ENCODE measurements around the gene RHEX.
"Not testable (repeated sequence)": the region's sequence is repeated elsewhere in the genome, so short reads cannot be mapped to it uniquely, and the experiment has no call there.

RHEX gene, protein sequence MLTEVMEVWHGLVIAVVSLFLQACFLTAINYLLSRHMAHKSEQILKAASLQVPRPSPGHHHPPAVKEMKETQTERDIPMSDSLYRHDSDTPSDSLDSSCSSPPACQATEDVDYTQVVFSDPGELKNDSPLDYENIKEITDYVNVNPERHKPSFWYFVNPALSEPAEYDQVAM

DNA sequence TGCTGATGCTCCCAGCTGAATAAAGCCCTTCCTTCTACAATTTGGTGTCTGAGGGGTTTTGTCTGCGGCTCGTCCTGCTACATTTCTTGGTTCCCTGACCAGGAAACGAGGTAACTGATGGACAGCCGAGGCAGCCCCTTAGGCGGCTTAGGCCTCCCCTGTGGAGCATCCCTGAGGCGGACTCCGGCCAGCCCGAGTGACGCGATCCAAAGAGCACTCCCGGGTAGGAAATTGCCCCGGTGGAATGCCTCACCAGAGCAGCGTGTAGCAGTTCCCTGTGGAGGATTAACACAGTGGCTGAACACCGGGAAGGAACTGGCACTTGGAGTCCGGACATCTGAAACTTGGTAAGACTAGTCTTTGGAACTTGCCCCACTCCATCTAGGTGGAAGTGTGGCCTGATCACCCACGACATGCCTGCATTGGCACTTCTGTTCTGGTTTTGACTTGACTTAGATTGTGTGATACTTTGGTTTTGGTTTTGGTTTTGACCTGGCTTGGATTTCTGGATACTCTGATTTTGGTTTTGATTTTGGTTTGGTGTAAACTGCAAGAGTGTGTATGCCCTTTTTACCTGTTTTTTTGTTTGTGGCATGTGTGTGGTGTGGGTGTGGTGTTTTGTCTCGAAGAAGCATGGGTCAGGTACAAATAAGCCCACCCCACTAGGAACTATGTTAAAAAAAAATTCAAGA is at the start of gene RHEX:
Gene RHEX, plus strand, starts transcription at position 255 of the 692 bp plus-strand sequence. CDS start 44,656 bp downstream, outside the sequence.
- not testable (repeated sequence) for DNase-seq

DNA sequence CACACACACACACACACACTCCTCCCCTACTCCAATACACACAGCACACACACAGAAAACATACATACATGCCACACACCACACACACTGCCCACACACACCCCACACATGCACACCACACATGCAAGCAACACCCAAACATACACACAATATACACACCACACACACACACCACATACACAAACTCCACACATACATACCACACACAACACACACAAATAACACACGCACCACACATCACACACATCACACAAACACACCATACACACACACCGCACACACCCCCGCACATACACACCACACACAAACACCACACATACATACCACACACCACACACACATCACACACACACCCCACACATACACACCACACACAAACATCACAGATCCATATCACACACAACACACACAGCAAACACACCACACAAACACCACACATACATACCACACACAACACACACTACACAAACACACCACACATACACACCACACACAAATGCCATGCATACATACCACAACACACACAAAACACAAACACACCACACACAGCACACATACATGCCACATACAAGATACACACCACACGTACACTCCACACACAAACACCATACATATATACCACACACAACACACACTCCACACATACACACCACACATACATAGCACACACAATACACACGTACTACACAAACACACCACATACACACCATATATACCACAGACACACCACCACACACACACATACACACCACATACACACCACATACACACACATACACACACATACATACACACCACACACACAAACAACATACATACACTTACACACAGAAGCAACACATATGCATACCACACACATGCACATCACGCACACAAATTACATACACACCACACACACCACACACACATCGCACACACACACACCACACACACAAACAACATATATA is 48.8 kb upstream of the RHEX start:
- no peak for DNase-seq

DNA sequence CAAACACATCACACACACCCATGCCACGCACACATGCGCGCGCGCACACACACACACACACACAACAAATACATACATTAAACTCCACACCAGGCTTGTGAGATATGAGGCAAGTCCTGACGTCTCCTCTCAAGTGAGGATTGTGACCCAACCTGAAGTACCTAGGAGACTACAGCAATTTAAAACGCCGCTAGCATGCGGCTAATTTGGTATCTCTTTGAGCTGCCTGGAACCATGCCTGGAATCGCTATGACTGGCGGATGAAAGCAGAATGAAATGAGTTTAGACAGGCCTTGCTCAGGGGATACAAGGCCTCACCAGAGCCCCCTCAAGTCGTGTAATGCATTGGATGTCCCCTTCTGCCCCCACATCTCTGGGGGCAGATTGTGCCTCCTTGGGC is 48.1 kb upstream of the RHEX start:
- no peak for DNase-seq

DNA sequence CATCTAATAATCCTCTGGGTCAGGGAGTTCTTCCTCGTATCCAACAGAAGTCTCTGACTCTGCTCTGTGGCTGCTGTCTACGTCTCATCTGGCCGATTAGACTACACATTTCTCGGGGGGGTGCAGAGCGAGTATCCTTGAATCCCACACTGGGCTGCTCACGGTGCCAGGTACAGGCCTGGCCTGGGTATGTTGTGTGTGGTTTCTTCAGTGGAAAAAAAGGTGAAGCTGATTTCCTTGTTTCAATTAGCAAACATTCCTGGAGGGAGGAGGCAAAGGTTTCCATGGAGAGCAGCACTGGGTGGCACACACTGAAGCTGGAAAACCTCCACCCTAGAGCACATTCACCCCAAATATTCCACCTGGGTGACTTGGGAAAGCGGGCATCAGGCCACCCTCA is 47.7 kb upstream of the RHEX start:
- no peak for DNase-seq

DNA sequence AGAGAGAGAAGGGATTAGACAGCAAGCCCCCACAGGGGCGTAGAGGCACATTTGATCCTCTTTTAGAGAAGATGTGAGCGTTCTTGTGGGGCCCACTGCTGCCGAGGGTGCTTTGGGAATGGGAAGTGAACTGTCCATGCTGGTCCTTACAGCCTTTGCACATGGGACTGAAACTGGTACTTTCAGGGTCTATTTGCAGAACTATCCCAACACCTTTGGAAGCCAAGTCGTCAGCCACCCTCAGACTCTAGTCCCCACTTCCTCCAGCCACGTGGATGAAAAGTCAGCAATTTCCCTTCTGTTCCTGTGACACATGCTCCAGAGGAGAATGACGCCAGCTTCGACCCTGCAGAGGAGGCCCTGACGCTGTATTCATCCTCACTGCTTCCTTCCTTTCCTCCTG is 47.2 kb upstream of the RHEX start:
- no peak for DNase-seq

DNA sequence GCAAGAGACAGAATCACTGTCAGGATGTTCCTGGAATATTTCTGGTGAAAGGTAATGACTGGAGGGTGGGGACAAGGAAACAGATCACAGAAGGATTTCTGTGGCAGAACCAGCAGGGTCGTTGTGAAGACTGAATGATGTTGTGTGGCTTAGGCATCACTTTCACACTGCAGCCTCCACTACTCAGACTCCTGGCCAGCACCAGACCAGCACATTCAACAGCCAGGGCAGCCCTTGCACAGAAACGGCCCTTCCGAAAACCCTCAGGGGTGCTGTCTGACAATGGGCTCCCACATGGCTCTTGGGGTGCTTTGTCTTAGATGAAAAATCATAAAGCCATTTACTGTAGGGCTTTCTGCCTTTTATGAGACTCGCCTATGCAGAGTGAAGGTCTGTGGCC is 46.0 kb upstream of the RHEX start:
- no peak for DNase-seq

DNA sequence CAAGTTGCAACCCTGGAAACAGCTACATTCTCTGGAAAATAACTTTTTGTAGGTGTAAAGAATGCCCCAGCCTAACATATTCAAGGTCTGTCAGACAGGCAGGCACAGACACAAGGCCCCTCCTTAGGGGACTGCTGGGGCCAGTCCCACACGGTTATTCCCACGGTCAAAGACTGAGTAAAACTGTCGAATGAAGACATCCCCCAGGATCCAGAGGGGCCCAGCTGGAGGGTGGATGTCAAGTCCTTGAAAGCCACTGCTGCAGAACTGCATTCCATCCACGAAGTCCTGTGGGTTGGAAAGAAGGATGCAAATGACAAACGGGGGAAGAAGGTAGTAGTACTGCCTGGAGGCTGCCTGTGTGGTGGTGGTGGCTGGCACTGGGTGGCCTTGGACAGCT is 42.9 kb upstream of the RHEX start:
- no peak for DNase-seq

DNA sequence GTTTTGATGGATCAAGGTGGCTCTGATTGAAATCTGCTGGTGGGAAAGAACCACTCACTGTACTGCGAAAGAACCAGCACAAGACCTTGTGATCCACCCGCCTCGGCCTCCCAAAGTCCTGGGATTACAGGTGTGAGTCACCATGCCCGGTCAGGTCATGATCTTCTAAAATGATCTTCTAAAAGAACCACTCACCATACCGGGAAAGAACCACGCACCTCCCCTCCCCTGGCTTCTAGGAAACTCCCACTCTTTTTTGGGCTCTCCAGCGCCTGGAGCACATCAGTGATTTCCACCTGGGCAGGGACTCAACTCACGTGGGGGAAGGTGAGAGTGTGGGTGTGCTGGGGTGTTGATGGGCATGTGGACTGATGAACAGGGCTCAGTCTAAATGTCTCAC is 41.9 kb upstream of the RHEX start:
- DNase-seq: no peak

DNA sequence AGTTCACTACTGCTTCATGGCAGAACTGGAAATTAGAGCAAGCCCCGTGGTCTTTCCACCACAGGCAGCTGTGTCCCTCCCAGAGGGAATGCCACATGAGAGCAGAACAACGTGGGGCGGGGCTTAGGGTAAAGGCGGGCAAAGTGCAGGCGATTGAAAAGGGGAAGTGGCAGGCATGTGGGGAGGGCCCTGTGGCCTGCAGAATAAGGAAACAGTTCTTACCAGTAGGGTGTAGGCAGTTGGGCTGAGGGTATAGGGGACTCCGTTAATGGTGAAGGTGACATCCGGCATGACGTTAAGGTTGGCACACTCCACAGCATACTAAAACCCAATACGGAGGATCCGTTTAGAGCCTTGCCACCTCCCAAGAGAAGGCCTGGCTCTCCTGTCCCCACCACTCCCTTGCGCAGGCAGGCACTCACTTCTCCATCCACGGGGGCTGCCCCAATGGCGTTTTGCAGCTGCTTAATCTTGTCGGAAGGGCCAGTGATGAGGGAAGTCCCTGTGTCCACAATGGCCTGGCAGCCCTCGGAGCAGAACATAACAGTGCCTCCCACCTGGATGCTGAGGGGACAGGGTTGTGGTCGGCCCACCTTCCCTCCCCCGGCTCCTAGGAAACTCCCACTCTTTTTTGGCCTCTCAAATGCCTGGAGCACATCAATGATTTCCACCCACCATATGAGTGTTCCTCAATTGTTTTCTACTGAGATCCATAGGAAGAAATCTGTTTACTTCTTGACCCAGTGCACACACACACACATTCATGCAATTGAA is 40.7 kb upstream of the RHEX start:
- DNase-seq: no peak

DNA sequence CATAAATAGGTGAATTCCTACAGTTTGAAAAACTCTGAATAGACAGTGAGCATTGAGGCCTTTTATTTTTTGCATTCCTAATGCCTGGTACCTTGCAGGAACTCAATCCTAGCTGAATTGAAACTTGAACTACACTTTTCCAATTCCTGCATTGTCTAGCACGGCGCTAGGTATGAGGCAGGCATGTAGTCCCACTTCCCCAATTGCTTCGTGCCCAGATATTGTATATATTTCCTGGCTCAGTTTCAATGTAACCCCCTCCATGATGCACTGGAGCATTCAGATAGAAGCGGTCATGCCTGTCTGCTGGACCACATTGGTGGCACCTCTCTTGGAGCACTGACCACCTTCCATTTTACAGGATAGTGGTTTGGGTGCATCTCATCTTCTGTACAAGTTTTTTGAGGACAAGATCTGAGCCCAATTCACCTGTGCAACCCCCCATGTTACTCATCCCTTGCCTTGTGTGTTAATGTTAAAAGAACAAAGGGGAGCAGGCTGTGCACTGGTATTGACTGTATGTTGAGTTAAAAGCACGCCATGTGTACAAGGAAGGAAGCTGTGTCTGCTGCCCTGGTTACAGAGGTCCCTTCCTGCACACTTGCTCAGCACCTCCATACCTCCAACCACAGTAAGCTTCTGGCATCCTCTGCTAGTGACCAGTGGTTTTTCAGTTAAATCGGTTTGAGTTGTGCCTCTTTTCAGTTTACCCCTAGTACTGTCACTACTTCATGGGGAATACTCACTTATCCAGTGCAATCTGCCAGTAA is 39.8 kb upstream of the RHEX start:
- no peak for DNase-seq

DNA sequence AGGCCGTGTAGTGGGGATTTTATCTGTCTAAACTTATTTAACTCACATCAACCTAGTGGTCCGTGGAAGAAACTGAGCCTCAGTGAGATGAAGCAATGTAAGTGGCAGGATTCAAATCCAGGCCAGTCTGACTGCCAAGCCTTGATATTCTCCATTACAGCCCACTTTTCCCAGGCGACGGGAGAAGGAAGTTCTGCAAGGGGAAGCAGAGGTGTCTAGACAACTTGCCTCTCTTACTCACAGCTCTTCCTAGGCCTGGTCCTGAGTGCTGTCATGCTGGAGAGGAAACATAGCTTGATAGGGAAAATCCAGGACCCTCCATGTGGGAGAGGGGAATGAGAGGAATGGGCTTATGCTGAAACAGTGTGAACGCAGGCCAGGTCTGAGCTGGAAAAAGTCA is 38.4 kb upstream of the RHEX start:
- no peak for DNase-seq

DNA sequence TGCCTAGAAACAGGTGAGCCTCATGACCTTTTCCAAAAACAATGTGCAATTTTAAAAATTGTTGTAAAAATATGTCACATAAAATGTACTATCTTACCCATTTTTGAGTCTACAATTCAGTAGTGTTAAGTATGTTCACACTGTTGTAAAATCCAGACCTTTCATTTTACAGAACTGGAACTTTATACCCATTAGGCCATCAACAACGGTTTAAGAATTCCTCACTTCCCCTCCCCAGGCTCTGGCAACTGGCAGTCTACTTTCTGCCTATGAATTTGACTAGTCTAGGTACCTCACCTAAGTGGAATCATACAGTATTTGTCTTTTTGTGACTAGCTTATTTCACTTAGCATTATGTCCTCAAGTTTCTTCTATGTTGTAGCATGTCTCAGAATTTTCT is 37.9 kb upstream of the RHEX start:
- no peak for DNase-seq

DNA sequence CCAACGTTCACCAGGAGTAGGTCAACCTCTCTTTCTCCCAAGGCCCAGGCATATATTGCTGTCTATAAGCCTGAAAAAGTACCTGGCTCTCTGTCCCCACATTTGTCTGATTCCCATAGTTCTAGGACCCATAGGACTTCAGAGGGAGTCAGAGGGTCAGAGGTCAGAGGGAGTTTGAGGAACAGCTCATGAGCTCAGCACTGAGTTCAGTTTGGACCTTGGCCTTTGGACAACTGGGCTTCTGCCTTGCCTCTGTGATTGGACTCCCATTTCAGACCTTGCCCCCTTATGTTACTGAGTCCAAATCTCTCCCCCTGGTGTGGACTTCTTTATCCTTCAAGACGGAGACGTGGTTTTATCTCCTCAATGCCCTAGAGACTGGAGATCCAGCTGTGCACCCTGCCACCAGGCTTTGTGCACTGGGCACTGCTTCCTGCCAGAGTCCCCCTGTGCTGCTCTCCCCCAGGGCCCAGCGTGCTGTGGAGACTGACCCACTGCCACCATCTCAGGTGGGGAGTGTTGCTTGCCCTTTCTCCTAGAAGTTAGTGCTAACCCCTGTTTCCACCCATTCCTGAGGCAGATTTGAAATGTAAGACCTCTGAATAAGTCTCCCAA is 32.5 kb upstream of the RHEX start:
- no peak for DNase-seq

DNA sequence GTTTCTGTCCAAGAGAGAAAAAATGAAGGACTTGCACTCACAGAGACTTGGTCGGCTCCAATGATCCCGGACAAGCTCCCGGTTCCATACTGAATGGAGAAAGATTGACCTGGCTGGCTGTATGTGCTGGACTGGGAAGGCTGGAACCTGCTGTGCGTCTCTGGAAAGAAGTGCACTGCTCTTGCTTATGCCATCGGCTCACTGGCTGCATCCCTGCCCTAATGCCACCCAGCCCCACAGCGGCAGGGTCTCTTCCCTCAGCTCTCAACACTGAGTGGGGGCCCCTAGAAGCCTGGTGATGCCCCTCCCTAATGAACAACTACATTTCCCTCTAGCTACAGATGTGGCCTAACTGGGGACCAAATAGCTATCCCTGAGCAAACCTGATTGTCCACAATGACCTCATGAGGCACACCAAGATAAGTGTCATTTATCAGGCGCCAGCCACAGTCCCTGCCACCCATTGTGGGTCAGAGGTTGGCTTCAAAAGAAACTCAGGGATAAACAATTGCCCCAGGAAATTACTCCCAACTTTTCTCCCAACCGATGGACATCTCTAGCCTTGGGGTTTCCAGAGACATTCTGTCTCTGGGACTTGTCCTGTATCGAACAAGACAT is 31.9 kb upstream of the RHEX start:
- DNase-seq: no peak

DNA sequence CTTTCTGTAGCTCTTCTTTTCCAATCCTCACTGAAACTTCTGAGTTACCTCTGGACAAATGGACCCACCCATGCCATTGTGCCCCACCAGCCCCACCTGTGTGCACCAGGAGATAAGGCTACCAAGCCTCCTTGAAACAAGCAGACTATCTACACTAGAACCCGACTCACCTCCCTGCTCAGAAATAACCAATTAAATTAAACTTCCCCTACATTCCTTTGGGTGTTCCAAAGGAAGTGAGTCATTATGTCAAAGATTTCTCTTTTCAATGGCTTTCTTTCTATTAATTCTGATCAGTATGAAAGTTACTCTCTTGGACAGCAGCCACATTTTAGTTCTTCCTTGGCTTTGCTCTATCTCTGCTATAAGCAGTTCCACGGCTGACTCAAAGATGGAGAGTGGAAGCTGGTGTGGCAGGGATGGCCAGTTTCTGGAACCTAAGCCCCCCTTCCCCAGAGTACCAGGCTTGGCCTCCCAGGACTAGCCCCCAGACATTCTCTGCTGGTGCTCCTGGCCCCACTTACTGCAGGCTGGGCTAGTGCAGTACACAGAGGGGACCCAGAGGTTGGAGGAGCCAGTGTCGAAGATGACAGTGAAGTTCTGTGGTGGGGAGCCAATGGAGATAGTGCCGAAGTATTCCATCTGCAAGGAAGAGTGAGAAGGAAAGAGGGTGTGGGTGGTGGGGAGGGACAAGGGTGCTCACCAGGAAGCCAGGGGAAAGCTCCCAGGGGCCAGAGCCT is 31.2 kb upstream of the RHEX start:
- DNase-seq: no peak

DNA sequence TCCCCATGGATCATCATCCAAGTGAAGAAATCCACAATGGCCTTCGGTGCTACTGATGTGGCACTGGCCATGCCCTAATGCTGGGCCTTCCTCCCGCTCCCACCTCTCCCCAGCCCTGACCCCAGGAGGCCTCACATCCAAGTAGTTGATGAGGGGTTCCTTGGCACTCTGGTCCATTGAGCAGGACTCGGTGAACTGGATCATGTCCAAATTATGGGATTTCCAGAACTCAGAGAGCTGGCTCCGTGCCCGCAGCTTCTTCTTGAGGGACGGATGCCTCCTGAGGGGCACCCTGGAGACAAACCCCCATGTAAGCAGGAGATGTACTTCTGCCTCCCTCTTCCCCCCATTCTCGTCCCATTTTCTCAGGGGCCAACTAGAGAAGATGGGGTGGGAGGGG is 30.2 kb upstream of the RHEX start:
- no peak for DNase-seq

DNA sequence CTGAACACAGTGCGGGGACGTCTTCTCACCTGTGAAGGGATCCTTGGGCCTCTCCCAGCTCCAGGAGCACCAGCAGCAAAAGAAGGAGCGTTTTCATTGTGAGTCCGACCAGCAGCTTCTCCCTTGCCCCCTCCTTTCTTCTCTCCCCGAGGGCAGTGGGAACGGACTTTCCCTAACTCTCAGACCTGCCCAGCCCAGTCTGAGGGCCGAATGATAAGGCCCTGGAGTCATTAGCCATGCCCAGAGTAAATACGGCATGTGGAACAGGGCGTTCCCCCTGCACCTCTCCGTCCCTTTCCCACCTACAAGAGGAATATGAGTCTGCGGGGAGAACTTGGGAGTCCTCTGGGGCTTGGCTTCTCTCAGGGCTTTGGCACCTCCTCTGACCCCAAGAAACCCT is 29.3 kb upstream of the RHEX start, which contains the start of gene CTSE:
Gene CTSE, minus strand, starts transcription at position 201 of the 400 bp plus-strand sequence. Its CDS starts 104 bp downstream, at position 97.
- DNase-seq: no peak

DNA sequence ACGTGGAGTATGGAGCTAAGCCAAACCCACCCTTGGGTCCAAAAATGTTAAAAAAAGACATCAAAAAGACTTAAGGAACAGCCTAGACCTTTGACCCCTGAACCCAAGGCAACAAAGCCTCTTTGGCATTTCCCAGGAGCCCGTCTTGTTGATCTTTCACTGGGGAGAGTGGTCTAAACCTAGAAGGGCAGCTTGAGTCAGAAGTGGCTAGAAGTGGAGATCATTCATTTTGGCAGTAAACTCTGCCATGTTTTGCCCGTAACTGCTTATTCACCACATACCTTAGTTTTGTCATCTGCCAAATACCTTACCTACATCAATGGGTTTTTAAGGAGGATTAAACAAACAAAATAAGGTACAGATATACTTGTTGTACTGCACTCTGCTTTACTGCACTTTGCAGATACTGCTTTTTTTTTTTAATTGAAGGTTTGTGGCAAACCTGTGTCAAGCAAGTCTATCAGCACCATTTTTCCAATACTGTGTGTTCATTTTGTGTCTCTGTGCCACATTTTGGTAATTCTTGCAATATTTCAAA is 27.6 kb upstream of the RHEX start:
- DNase-seq: no peak

DNA sequence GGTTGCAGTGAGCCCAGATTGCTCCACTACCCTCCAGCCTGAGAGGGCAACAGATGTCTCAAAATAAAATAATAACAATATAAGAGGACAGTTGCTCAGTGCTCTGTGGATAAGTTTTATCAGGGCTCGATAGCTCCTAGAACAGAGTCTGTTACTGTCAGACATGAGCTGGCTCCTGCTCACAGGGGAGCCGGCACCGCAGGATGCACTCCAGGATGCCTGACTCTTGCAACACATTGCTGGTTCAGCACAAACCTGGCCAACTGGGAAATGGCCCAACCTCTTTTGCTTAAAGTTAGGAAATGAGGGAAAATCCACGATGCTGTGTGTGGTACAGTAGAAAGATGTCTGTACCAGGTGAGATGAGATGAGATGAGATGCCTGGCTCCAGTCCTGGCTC is 23.5 kb upstream of the RHEX start:
- no peak for DNase-seq

DNA sequence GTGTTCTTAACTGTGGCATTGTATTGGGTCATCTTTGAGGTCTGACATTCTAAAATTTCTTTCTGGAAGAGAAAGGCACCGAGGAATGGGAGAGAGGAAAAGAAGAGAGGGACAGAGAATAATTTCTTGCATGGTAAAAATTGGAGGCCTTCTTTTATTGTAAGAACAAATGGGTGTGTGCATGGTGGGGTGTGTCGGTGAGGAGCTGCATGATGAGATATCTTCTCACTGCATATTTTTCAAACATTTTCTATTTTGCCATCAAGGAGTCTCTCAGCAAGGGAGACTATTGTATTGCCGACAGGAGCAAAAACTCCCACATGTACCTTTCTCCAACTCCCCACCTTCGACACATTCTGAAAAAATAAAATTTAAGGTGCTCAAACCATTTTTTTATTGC is 22.8 kb upstream of the RHEX start:
- DNase-seq: no peak
